Activated CD4-positive, alpha-beta memory T cell treated with anti-CD3 and anti-CD28 coated beads, Interleukin-2, amount 10 ng/mL, durations not matched to agents 7 days and 5 days (primary cell): ENCODE results near the gene AGAP1. TPM values are rescaled to one million over a fixed set of nuclear protein-coding genes. Genes with fewer than 3 reads are reported as not detected.

Experiments used
- CTCF ChIA-PET: fragments of 350-600 bp; sonication (Branson Sonifier 250); formaldehyde crosslinking; loops from one replicate; lab custom pipeline; 2021; ENCODE audit warnings: antibody characterized with exemption, inconsistent platforms; lab: Charles Lee
- POLR2A ChIA-PET: fragments of 350-600 bp; sonication (Branson Sonifier 250); formaldehyde crosslinking; loops from one replicate; lab custom pipeline; 2021; ENCODE audit warnings: antibody characterized with exemption; lab: Charles Lee
- DNase-seq: peaks from one replicate; pipeline ENCODE4 v3.0.0-alpha.2; 2020
- H3K27ac Mint-ChIP-seq: one replicate; pipeline ENCODE4 v1.8.0; 2021; ENCODE audit warnings: mild to moderate bottlenecking, mixed read lengths
- H3K27me3 Mint-ChIP-seq: one replicate; pipeline ENCODE4 v1.8.0; 2021; ENCODE audit warnings: mixed read lengths
- H3K36me3 Mint-ChIP-seq: one replicate; pipeline ENCODE4 v1.8.0; 2021; ENCODE audit warnings: low read depth, mixed read lengths
- H3K4me1 Mint-ChIP-seq: one replicate; pipeline ENCODE4 v1.8.0; 2021; ENCODE audit warnings: mixed read lengths
- H3K4me3 Mint-ChIP-seq: one replicate; pipeline ENCODE4 v1.8.0; 2021; ENCODE audit warnings: mild to moderate bottlenecking, mixed read lengths
- H3K9me3 Mint-ChIP-seq: one replicate; pipeline ENCODE4 v1.8.0; 2021; ENCODE audit warnings: mixed read lengths
- total RNA-seq, 2 experiments: library from RNA; stranded (reverse); gene quantifications; one replicate each; pipeline ENCODE4 v1.2.3, GENCODE V29; 2021

AGAP1 gene
- total RNA-seq, 2 experiments from 2014 or later, result 1.1 to 1.2 TPM

GRCh38 chr2:235920216-235920865 lies 426.5 kb downstream of the AGAP1 start:
- Mint-ChIP-seq H3K9me3 (no peaks in the 10 kb centered on the region), H3K4me1 (no peaks in the 10 kb centered on the region), H3K27me3 (no peaks in the 10 kb centered on the region), H3K27ac (no peak overlapping the region), H3K4me3 (no peak overlapping the region), H3K36me3 (no peaks in the 10 kb centered on the region)
- CTCF ChIA-PET, result no interaction called here
- no peak for DNase-seq
- POLR2A ChIA-PET, result no interaction called here

GRCh38 chr2:235921508-235922191 lies 427.8 kb downstream of the AGAP1 start:
- H3K27me3 Mint-ChIP-seq, result no peaks in the 10 kb centered on the region
- no peak overlapping the region for H3K4me3 Mint-ChIP-seq
- no peaks in the 10 kb centered on the region for H3K36me3 Mint-ChIP-seq
- H3K27ac Mint-ChIP-seq, result no peak overlapping the region
- H3K4me1 Mint-ChIP-seq, result no peaks in the 10 kb centered on the region
- H3K9me3 Mint-ChIP-seq, result no peaks in the 10 kb centered on the region
- ChIA-PET POLR2A (no interaction called here), CTCF (no interaction called here)
- DNase-seq, result no peak

- Mint-ChIP-seq H3K4me1 (no peaks in the 10 kb centered on the region), H3K27me3 (no peaks in the 10 kb centered on the region), H3K4me3 (no peak overlapping the region), H3K36me3 (no peaks in the 10 kb centered on the region), H3K27ac (no peak overlapping the region), H3K9me3 (no peaks in the 10 kb centered on the region)
- POLR2A ChIA-PET, result no interaction called here
- CTCF ChIA-PET, result no interaction called here
- no peak for DNase-seq
Observed at GRCh38 chr2:235922839-235923238, 429.0 kb downstream of the AGAP1 start.

GRCh38 chr2:235923859-235924674 lies 430.2 kb downstream of the AGAP1 start:
- CTCF ChIA-PET, result no interaction called here
- H3K9me3 Mint-ChIP-seq, result no peaks in the 10 kb centered on the region
- no peaks in the 10 kb centered on the region for H3K4me1 Mint-ChIP-seq
- no peak overlapping the region for H3K4me3 Mint-ChIP-seq
- no peaks in the 10 kb centered on the region for H3K36me3 Mint-ChIP-seq
- H3K27ac Mint-ChIP-seq, result no peak overlapping the region
- POLR2A ChIA-PET, result no interaction called here
- no peaks in the 10 kb centered on the region for H3K27me3 Mint-ChIP-seq
- no peak for DNase-seq

GRCh38 chr2:235924675-235925063 lies 430.8 kb downstream of the AGAP1 start:
- no peaks in the 10 kb centered on the region for H3K27me3 Mint-ChIP-seq
- no peak for DNase-seq
- H3K27ac Mint-ChIP-seq, result no peak overlapping the region
- no peaks in the 10 kb centered on the region for H3K36me3 Mint-ChIP-seq
- no peaks in the 10 kb centered on the region for H3K4me1 Mint-ChIP-seq
- ChIA-PET POLR2A (no interaction called here), CTCF (no interaction called here)
- H3K9me3 Mint-ChIP-seq, result no peaks in the 10 kb centered on the region
- no peak overlapping the region for H3K4me3 Mint-ChIP-seq

GRCh38 chr2:235925250-235925919 lies 431.5 kb downstream of the AGAP1 start:
- POLR2A ChIA-PET, result no interaction called here
- Mint-ChIP-seq H3K4me1 (no peaks in the 10 kb centered on the region), H3K27me3 (no peaks in the 10 kb centered on the region), H3K9me3 (no peaks in the 10 kb centered on the region), H3K36me3 (no peaks in the 10 kb centered on the region), H3K27ac (no peak overlapping the region), H3K4me3 (no peak overlapping the region)
- no peak for DNase-seq
- CTCF ChIA-PET, result interaction anchor here (1.0 kb wide), 1 partner anchor 253 kb away, joined by 4 read pairs; no protein-coding TSS in a partner anchor

- H3K36me3 Mint-ChIP-seq, result no peaks in the 10 kb centered on the region
- CTCF ChIA-PET, result no interaction called here
Observed at GRCh38 chr2:235926229-235926628, 432.4 kb downstream of the AGAP1 start.

GRCh38 chr2:235928751-235929370 lies 435.0 kb downstream of the AGAP1 start:
- no peak for DNase-seq
- ChIA-PET CTCF (no interaction called here), POLR2A (no interaction called here)
- no peak overlapping the region for H3K4me3 Mint-ChIP-seq
- no peak overlapping the region for H3K27ac Mint-ChIP-seq
- H3K4me1 Mint-ChIP-seq, result no peaks in the 10 kb centered on the region
- no peaks in the 10 kb centered on the region for H3K27me3 Mint-ChIP-seq
- H3K36me3 Mint-ChIP-seq, result no peaks in the 10 kb centered on the region
- H3K9me3 Mint-ChIP-seq, result no peaks in the 10 kb centered on the region

More at GRCh38 chr2:235926229-235926628, 432.4 kb downstream of the AGAP1 start:
- Mint-ChIP-seq H3K27ac (no peak overlapping the region), H3K4me1 (no peaks in the 10 kb centered on the region), H3K27me3 (no peaks in the 10 kb centered on the region), H3K4me3 (no peak overlapping the region), H3K9me3 (no peaks in the 10 kb centered on the region)
- no peak for DNase-seq
- POLR2A ChIA-PET, result no interaction called here

GRCh38 chr2:235930701-235931100 lies 436.9 kb downstream of the AGAP1 start:
- ChIA-PET CTCF (no interaction called here), POLR2A (no interaction called here)
- DNase-seq, result no peak
- no peak overlapping the region for H3K4me3 Mint-ChIP-seq
- no peaks in the 10 kb centered on the region for H3K4me1 Mint-ChIP-seq
- H3K36me3 Mint-ChIP-seq, result no peaks in the 10 kb centered on the region
- H3K27me3 Mint-ChIP-seq, result no peaks in the 10 kb centered on the region
- no peak overlapping the region for H3K27ac Mint-ChIP-seq
- H3K9me3 Mint-ChIP-seq, result no peaks in the 10 kb centered on the region

- no peaks in the 10 kb centered on the region for H3K4me1 Mint-ChIP-seq
- H3K27me3 Mint-ChIP-seq, result no peaks in the 10 kb centered on the region
- CTCF ChIA-PET, result no interaction called here
- no peaks in the 10 kb centered on the region for H3K36me3 Mint-ChIP-seq
- no peak overlapping the region for H3K4me3 Mint-ChIP-seq
- peaks cover 7% of the 10 kb centered on the region for H3K9me3 Mint-ChIP-seq
- no peak overlapping the region for H3K27ac Mint-ChIP-seq
- POLR2A ChIA-PET, result no interaction called here
- no peak for DNase-seq
Observed at GRCh38 chr2:235931676-235932075, 437.8 kb downstream of the AGAP1 start.

GRCh38 chr2:235934059-235934773 lies 440.4 kb downstream of the AGAP1 start:
- Mint-ChIP-seq H3K4me3 (no peak overlapping the region), H3K27me3 (no peaks in the 10 kb centered on the region), H3K27ac (no peak overlapping the region), H3K9me3 (peaks cover 8% of the 10 kb centered on the region), H3K4me1 (no peaks in the 10 kb centered on the region), H3K36me3 (no peaks in the 10 kb centered on the region)
- POLR2A ChIA-PET, result no interaction called here
- DNase-seq, result no peak
- CTCF ChIA-PET, result no interaction called here

GRCh38 chr2:235934774-235935484 lies 441.1 kb downstream of the AGAP1 start:
- no peaks in the 10 kb centered on the region for H3K4me1 Mint-ChIP-seq
- H3K27me3 Mint-ChIP-seq, result no peaks in the 10 kb centered on the region
- H3K4me3 Mint-ChIP-seq, result no peak overlapping the region
- peaks cover 8% of the 10 kb centered on the region for H3K9me3 Mint-ChIP-seq
- no peak for DNase-seq
- no peak overlapping the region for H3K27ac Mint-ChIP-seq
- CTCF ChIA-PET, result no interaction called here
- POLR2A ChIA-PET, result no interaction called here
- H3K36me3 Mint-ChIP-seq, result no peaks in the 10 kb centered on the region
